ENCODE measurements around the gene FAM78A.
"Not testable (repeated sequence)": the region's sequence is repeated elsewhere in the genome, so short reads cannot be mapped to it uniquely, and the experiment has no call there.

The FAM78A gene

GRCh38 chr9:131266266-131267229, 9.8 kb downstream of the FAM78A start:
- DNase-seq (ENCODE audit: low read depth in 2 of 2), result no peak

- no peak for DNase-seq (ENCODE audit: low read depth in 2 of 2)
These were observed 12.1 kb downstream of the FAM78A start for GRCh38 chr9:131264231-131264630.

GRCh38 chr9:131263701-131264100, 12.6 kb downstream of the FAM78A start:
- DNase-seq (ENCODE audit: low read depth in 2 of 2), result no peak

- DNase-seq (ENCODE audit: low read depth in 2 of 2), result not testable (repeated sequence)
These were observed 13.3 kb downstream of the FAM78A start for GRCh38 chr9:131263033-131263343.

- no peak for DNase-seq (ENCODE audit: low read depth in 2 of 2)
These were observed 13.8 kb downstream of the FAM78A start for GRCh38 chr9:131262327-131263032.

- no peak for DNase-seq (ENCODE audit: low read depth in 2 of 2)
These were observed 15.4 kb downstream of the FAM78A start for GRCh38 chr9:131260751-131261452.

- DNase-seq (ENCODE audit: low read depth in 2 of 2), result no peak
These were observed 16.3 kb downstream of the FAM78A start for GRCh38 chr9:131259916-131260597.

GRCh38 chr9:131259432-131259898, 16.8 kb downstream of the FAM78A start:
- DNase-seq (ENCODE audit: low read depth in 2 of 2), result no peak

- no peak for DNase-seq (ENCODE audit: low read depth in 2 of 2)
These were observed 17.4 kb downstream of the FAM78A start for GRCh38 chr9:131258698-131259431.

- DNase-seq (ENCODE audit: low read depth in 2 of 2), result no peak
These were observed 18.1 kb downstream of the FAM78A start for GRCh38 chr9:131258186-131258585.

- no peak for DNase-seq (ENCODE audit: low read depth in 2 of 2)
These were observed 18.9 kb downstream of the FAM78A start for GRCh38 chr9:131257266-131258025.

- DNase-seq (ENCODE audit: low read depth in 2 of 2), result no peak
These were observed 20.6 kb downstream of the FAM78A start for GRCh38 chr9:131255676-131256197.

- DNase-seq (ENCODE audit: low read depth in 2 of 2), result no peak
These were observed 21.7 kb downstream of the FAM78A start for GRCh38 chr9:131254626-131255025.

- no peak for DNase-seq (ENCODE audit: low read depth in 2 of 2)
These were observed 22.3 kb downstream of the FAM78A start for GRCh38 chr9:131253891-131254491.

GRCh38 chr9:131252120-131252519, 24.2 kb downstream of the FAM78A start:
- DNase-seq (ENCODE audit: low read depth in 2 of 2), result no peak

GRCh38 chr9:131246618-131247017, 29.7 kb downstream of the FAM78A start:
- DNase-seq (ENCODE audit: low read depth in 2 of 2), result no peak

- not testable (repeated sequence) for DNase-seq (ENCODE audit: low read depth in 2 of 2)
These were observed 32.0 kb downstream of the FAM78A start for GRCh38 chr9:131244331-131244730.

GRCh38 chr9:131240047-131240921, 36.0 kb downstream of the FAM78A start:
- DNase-seq (ENCODE audit: low read depth in 2 of 2), result no peak
